ENCODE results near the gene HYI. TPM values are rescaled to one million over a fixed set of nuclear protein-coding genes. Genes with fewer than 3 reads are reported as not detected.
"Not testable (repeated sequence)": the region's sequence is repeated elsewhere in the genome, so short reads cannot be mapped to it uniquely, and the experiment has no call there.

The HYI gene
- total RNA-seq, 2 donors from 2014 or later, result 5.7 to 25.8 TPM

GRCh38 chr1:43473463-43473862 lies 19.7 kb upstream of the HYI start:
- Mint-ChIP-seq H3K4me1 (peaks cover 10% of the 10 kb centered on the region), H3K27me3 (peaks cover 3% of the 10 kb centered on the region), H3K9me3 (no peaks in the 10 kb centered on the region), H3K4me3 (no peak overlapping the region), H3K36me3 (ENCODE audit: low read depth) (no peaks in the 10 kb centered on the region), H3K27ac (no peak overlapping the region)
- ATAC-seq (replicated peaks), result peak; percentile 75

GRCh38 chr1:43472463-43473151 lies 18.9 kb upstream of the HYI start:
- not testable (repeated sequence) for H3K27ac Mint-ChIP-seq

GRCh38 chr1:43472087-43472462 lies 18.3 kb upstream of the HYI start:
- Mint-ChIP-seq H3K9me3 (no peaks in the 10 kb centered on the region), H3K27ac (no peak overlapping the region), H3K27me3 (peaks cover 3% of the 10 kb centered on the region), H3K4me3 (no peak overlapping the region), H3K36me3 (ENCODE audit: low read depth) (no peaks in the 10 kb centered on the region), H3K4me1 (peaks cover 10% of the 10 kb centered on the region)
- no peak for ATAC-seq (replicated peaks)

More at GRCh38 chr1:43472463-43473151, 18.9 kb upstream of the HYI start:
- not testable (repeated sequence) for H3K4me3 Mint-ChIP-seq; H3K36me3 Mint-ChIP-seq (ENCODE audit: low read depth); ATAC-seq (replicated peaks); H3K27me3 Mint-ChIP-seq; H3K9me3 Mint-ChIP-seq
- H3K4me1 Mint-ChIP-seq, result peaks cover 10% of the 10 kb centered on the region

GRCh38 chr1:43469932-43470331 lies 16.2 kb upstream of the HYI start:
- ATAC-seq (replicated peaks), result no peak
- H3K9me3 Mint-ChIP-seq, result no peaks in the 10 kb centered on the region
- H3K36me3 Mint-ChIP-seq (ENCODE audit: low read depth), result no peaks in the 10 kb centered on the region
- H3K4me3 Mint-ChIP-seq, result no peak overlapping the region
- H3K27ac Mint-ChIP-seq, result no peak overlapping the region
- H3K27me3 Mint-ChIP-seq, result peaks cover 3% of the 10 kb centered on the region
- H3K4me1 Mint-ChIP-seq, result peaks cover 16% of the 10 kb centered on the region

GRCh38 chr1:43468414-43468813 lies 14.7 kb upstream of the HYI start:
- no peak overlapping the region for H3K27ac Mint-ChIP-seq
- H3K4me3 Mint-ChIP-seq, result no peak overlapping the region
- H3K27me3 Mint-ChIP-seq, result no peaks in the 10 kb centered on the region

GRCh38 chr1:43466403-43466802 lies 12.7 kb upstream of the HYI start:
- peak; percentile 39 for ATAC-seq (replicated peaks)
- H3K4me3 Mint-ChIP-seq, result no peak overlapping the region
- no peaks in the 10 kb centered on the region for H3K27me3 Mint-ChIP-seq
- H3K9me3 Mint-ChIP-seq, result no peaks in the 10 kb centered on the region
- no peak overlapping the region for H3K27ac Mint-ChIP-seq
- H3K4me1 Mint-ChIP-seq, result peaks cover 5% of the 10 kb centered on the region
- H3K36me3 Mint-ChIP-seq (ENCODE audit: low read depth), result no peaks in the 10 kb centered on the region

More at GRCh38 chr1:43468414-43468813, 14.7 kb upstream of the HYI start:
- ATAC-seq (replicated peaks), result no peak
- H3K36me3 Mint-ChIP-seq (ENCODE audit: low read depth), result no peaks in the 10 kb centered on the region
- peaks cover 7% of the 10 kb centered on the region for H3K4me1 Mint-ChIP-seq
- H3K9me3 Mint-ChIP-seq, result no peaks in the 10 kb centered on the region

- Mint-ChIP-seq H3K4me1 (peaks cover 5% of the 10 kb centered on the region), H3K27ac (no peak overlapping the region), H3K4me3 (no peak overlapping the region), H3K36me3 (ENCODE audit: low read depth) (no peaks in the 10 kb centered on the region), H3K9me3 (no peaks in the 10 kb centered on the region), H3K27me3 (no peaks in the 10 kb centered on the region)
- ATAC-seq (replicated peaks), result no peak
These were observed 11.9 kb upstream of the HYI start for GRCh38 chr1:43465505-43466067.

GRCh38 chr1:43464681-43465504 lies 11.2 kb upstream of the HYI start:
- ATAC-seq (replicated peaks), result no peak
- Mint-ChIP-seq H3K27me3 (no peaks in the 10 kb centered on the region), H3K27ac (no peak overlapping the region)

GRCh38 chr1:43463479-43463878 lies 9.7 kb upstream of the HYI start:
- H3K36me3 Mint-ChIP-seq (ENCODE audit: low read depth), result no peaks in the 10 kb centered on the region
- no peak for ATAC-seq (replicated peaks)

More at GRCh38 chr1:43464681-43465504, 11.2 kb upstream of the HYI start:
- H3K9me3 Mint-ChIP-seq, result no peaks in the 10 kb centered on the region
- peaks cover 5% of the 10 kb centered on the region for H3K4me1 Mint-ChIP-seq
- H3K4me3 Mint-ChIP-seq, result no peak overlapping the region
- H3K36me3 Mint-ChIP-seq (ENCODE audit: low read depth), result no peaks in the 10 kb centered on the region

GRCh38 chr1:43460988-43461693 lies 7.4 kb upstream of the HYI start:
- no peak for ATAC-seq (replicated peaks)
- Mint-ChIP-seq H3K4me1 (peaks cover under 1% of the 10 kb centered on the region), H3K27me3 (peaks cover 4% of the 10 kb centered on the region), H3K27ac (no peak overlapping the region), H3K9me3 (no peaks in the 10 kb centered on the region), H3K36me3 (ENCODE audit: low read depth) (no peaks in the 10 kb centered on the region), H3K4me3 (no peak overlapping the region)

More at GRCh38 chr1:43463479-43463878, 9.7 kb upstream of the HYI start:
- Mint-ChIP-seq H3K9me3 (no peaks in the 10 kb centered on the region), H3K27ac (no peak overlapping the region), H3K4me3 (no peak overlapping the region), H3K4me1 (peaks cover 5% of the 10 kb centered on the region), H3K27me3 (no peaks in the 10 kb centered on the region)

GRCh38 chr1:43458379-43458778 lies 4.6 kb upstream of the HYI start:
- H3K4me1 Mint-ChIP-seq, result peaks cover 13% of the 10 kb centered on the region
- H3K36me3 Mint-ChIP-seq (ENCODE audit: low read depth); H3K4me3 Mint-ChIP-seq; ATAC-seq (replicated peaks); H3K27me3 Mint-ChIP-seq; H3K27ac Mint-ChIP-seq; H3K9me3 Mint-ChIP-seq: not testable (repeated sequence)

- peaks cover 4% of the 10 kb centered on the region for H3K27me3 Mint-ChIP-seq
- peaks cover 17% of the 10 kb centered on the region for H3K36me3 Mint-ChIP-seq (ENCODE audit: low read depth)
- H3K4me3 Mint-ChIP-seq, result peak overlapping the region; percentile 96
- ATAC-seq (replicated peaks), result no peak
- peaks cover 22% of the 10 kb centered on the region for H3K4me1 Mint-ChIP-seq
- H3K9me3 Mint-ChIP-seq, result no peaks in the 10 kb centered on the region
- no peak overlapping the region for H3K27ac Mint-ChIP-seq
These were observed 1.6 kb upstream of the HYI start for GRCh38 chr1:43455213-43455889.

GRCh38 chr1:43454270-43455011 lies 710 bp upstream of the HYI start:
- H3K27me3 Mint-ChIP-seq, result peaks cover 4% of the 10 kb centered on the region
- peaks cover 22% of the 10 kb centered on the region for H3K4me1 Mint-ChIP-seq
- peaks cover 26% of the 10 kb centered on the region for H3K36me3 Mint-ChIP-seq (ENCODE audit: low read depth)
- peak overlapping the region; percentile 96 for H3K4me3 Mint-ChIP-seq
- ATAC-seq (replicated peaks), result peak; percentile 93
- no peaks in the 10 kb centered on the region for H3K9me3 Mint-ChIP-seq
- H3K27ac Mint-ChIP-seq, result peak overlapping the region; percentile 91

Measured in activated T-helper 17 cell treated with anti-CD3 and anti-CD28 coated beads, Interleukin-2, amount 50 U/mL, for 72 hours (primary cell).